Smooth muscle cell of the brain vasculature (primary cell): ENCODE measurements around the gene CLCN7.

ENCODE experiments used
- DNase-seq: peaks from one replicate; pipeline ENCODE4 v3.0.0-alpha.2; 2012; ENCODE audit warnings: low read depth, low spot score

The CLCN7 gene

GRCh38 chr16:1502092-1503004 lies 27.5 kb upstream of the CLCN7 start:
- no peak for DNase-seq

GRCh38 chr16:1501630-1502029 lies 26.8 kb upstream of the CLCN7 start:
- DNase-seq: no peak

- DNase-seq: no peak
Measured at GRCh38 chr16:1500465-1501150, 25.8 kb upstream of the CLCN7 start.

GRCh38 chr16:1499756-1500464 lies 25.1 kb upstream of the CLCN7 start:
- no peak for DNase-seq

GRCh38 chr16:1498899-1499676 lies 24.3 kb upstream of the CLCN7 start:
- DNase-seq: no peak

- no peak for DNase-seq
Measured at GRCh38 chr16:1497014-1497598, 22.3 kb upstream of the CLCN7 start.

GRCh38 chr16:1496464-1496863 lies 21.6 kb upstream of the CLCN7 start:
- no peak for DNase-seq

GRCh38 chr16:1495889-1496262 lies 21.0 kb upstream of the CLCN7 start:
- no peak for DNase-seq

- no peak for DNase-seq
Measured at GRCh38 chr16:1495211-1495888, 20.5 kb upstream of the CLCN7 start.

GRCh38 chr16:1494711-1495110 lies 19.9 kb upstream of the CLCN7 start:
- DNase-seq: no peak

- peak; percentile 53 for DNase-seq
Measured at GRCh38 chr16:1494129-1494640, 19.4 kb upstream of the CLCN7 start.

GRCh38 chr16:1493746-1494094 lies 18.9 kb upstream of the CLCN7 start:
- DNase-seq: no peak

GRCh38 chr16:1492923-1493745 lies 18.3 kb upstream of the CLCN7 start, which contains the start of gene TELO2:
TSS of gene TELO2 (plus strand) at chr16:1493360. CDS start at chr16:1494282, 922 bp downstream.
- DNase-seq: peak; percentile 39

- no peak for DNase-seq
Measured at GRCh38 chr16:1492082-1492922, 17.5 kb upstream of the CLCN7 start.

- DNase-seq: no peak
Measured at GRCh38 chr16:1491327-1491726, 16.5 kb upstream of the CLCN7 start.

GRCh38 chr16:1489077-1489476 lies 14.2 kb upstream of the CLCN7 start:
- DNase-seq: no peak

GRCh38 chr16:1488619-1489018 lies 13.8 kb upstream of the CLCN7 start, which contains the start of gene PTX4:
TSS of gene PTX4 (minus strand) at chr16:1488944. CDS start at chr16:1488909, 35 bp downstream.
- DNase-seq: no peak

GRCh38 chr16:1488054-1488601 lies 13.3 kb upstream of the CLCN7 start:
- no peak for DNase-seq
